ENCODE data around the gene RNF217. TPM values are rescaled to one million over a fixed set of nuclear protein-coding genes. Genes with fewer than 3 reads are reported as not detected.

Gene RNF217
- total RNA-seq, 1 experiment from 2014 or later: 42.3 TPM

DNA sequence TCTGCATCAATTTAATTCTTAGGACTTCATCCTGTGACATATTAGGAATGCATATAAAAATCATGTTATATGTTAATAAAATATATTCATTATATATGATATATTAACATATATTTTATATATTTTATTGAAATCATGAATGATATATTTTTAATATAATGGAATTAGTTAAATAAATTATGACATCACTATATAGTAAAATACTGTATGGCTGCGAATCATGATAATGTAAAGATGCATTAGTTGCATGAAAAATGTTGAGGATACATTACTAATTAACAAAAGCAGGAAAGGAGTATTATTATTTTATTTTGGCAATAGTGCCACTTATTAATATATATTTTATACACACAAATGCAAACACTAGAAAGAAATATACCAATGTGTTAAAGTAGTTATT, 8.4 kb upstream of the RNF217 start:
- Histone ChIP-seq H2AFZ (no peak overlapping the region), H3K4me3 (no peak overlapping the region), H3K27me3 (ENCODE audit: insufficient read depth, low read depth) (no peaks in the 10 kb centered on the region), H3K79me2 (ENCODE audit: low read depth) (no peaks in the 10 kb centered on the region), H3F3A (ENCODE audit: insufficient read depth, low read depth) (no peaks in the 10 kb centered on the region), H3K4me1 (replicated peaks; ENCODE audit: insufficient read depth) (no peaks in the 10 kb centered on the region), H3K36me3 (ENCODE audit: low read depth) (no peaks in the 10 kb centered on the region), H3K27ac (no peak overlapping the region), H3K4me2 (no peak overlapping the region), H3K9me3 (ENCODE audit: insufficient read depth, low read depth) (no peaks in the 10 kb centered on the region), H4K20me1 (ENCODE audit: insufficient read depth) (no peaks in the 10 kb centered on the region), H3K9me2 (ENCODE audit: insufficient read depth) (no peaks in the 10 kb centered on the region)
- intact Hi-C loops (cut with micrococcal nuclease; ENCODE audit: unreplicated experiment): no loop called here
- no peak for TF ChIP-seq EZH2 (IDR thresholded peaks at IDR 0.05; ENCODE audit: low read depth)
- TF ChIP-seq, protein P1, sequence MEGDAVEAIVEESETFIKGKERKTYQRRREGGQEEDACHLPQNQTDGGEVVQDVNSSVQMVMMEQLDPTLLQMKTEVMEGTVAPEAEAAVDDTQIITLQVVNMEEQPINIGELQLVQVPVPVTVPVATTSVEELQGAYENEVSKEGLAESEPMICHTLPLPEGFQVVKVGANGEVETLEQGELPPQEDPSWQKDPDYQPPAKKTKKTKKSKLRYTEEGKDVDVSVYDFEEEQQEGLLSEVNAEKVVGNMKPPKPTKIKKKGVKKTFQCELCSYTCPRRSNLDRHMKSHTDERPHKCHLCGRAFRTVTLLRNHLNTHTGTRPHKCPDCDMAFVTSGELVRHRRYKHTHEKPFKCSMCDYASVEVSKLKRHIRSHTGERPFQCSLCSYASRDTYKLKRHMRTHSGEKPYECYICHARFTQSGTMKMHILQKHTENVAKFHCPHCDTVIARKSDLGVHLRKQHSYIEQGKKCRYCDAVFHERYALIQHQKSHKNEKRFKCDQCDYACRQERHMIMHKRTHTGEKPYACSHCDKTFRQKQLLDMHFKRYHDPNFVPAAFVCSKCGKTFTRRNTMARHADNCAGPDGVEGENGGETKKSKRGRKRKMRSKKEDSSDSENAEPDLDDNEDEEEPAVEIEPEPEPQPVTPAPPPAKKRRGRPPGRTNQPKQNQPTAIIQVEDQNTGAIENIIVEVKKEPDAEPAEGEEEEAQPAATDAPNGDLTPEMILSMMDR (conservative IDR thresholded peaks at IDR 0.05): no peak
- POLR2A ChIA-PET (ENCODE audit: unreplicated experiment): no interaction called here
- CTCF ChIA-PET: no interaction called here
- DNase-seq: no peak
- no TSS peak for BruUV-seq (replicated peaks)

DNA sequence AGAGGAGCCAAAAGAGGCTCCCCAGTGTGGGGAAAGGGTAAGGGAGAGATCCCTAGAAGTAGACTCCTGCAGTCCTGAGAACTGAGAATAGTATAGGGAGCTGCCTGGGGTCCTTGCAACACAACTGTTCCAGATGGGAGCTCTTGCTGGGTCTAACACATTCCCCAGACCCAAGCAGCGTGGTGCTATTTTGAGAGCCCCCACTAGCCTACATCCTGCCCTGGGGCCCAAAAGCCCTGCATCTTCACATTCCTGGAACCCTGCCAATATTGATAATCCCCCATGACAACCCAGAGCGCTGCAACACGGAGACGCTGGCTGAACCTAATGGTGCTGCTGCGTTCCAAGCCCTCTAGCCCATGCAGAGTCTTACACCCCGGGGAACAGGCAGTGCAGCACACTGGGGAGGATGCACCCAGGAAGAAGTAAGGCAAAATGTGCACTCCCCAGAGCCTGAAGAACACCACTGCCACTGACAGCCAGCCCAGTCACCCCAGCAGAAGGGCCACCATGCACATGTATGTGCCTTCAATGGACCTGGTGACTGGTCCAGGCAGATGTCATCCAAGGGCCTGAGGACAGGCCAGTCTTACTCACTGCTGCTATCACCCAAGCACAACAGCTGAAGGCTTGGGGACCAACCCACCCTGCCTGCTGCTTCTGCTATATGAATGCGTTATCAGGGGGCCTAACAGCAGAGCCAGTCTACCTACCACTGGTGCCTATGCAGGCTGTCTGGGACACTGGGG, 7.0 kb upstream of the RNF217 start:
- DNase-seq: no peak
- Histone ChIP-seq H3K9me3 (ENCODE audit: insufficient read depth, low read depth) (no peaks in the 10 kb centered on the region), H4K20me1 (ENCODE audit: insufficient read depth) (no peaks in the 10 kb centered on the region), H3K27ac (no peak overlapping the region), H3F3A (ENCODE audit: insufficient read depth, low read depth) (no peaks in the 10 kb centered on the region), H3K9me2 (ENCODE audit: insufficient read depth) (no peaks in the 10 kb centered on the region), H3K27me3 (ENCODE audit: insufficient read depth, low read depth) (no peaks in the 10 kb centered on the region), H3K4me3 (no peak overlapping the region), H3K36me3 (ENCODE audit: low read depth) (no peaks in the 10 kb centered on the region), H3K4me2 (no peak overlapping the region), H3K79me2 (ENCODE audit: low read depth) (no peaks in the 10 kb centered on the region), H3K4me1 (replicated peaks; ENCODE audit: insufficient read depth) (peaks cover 2% of the 10 kb centered on the region; the same call in 1 of the 2 replicates), H2AFZ (no peak overlapping the region)
- ChIA-PET POLR2A (ENCODE audit: unreplicated experiment) (no interaction called here), CTCF (no interaction called here)
- BruUV-seq (replicated peaks): no TSS peak
- intact Hi-C loops (cut with micrococcal nuclease; ENCODE audit: unreplicated experiment): no loop called here
- no peak for TF ChIP-seq EZH2 (IDR thresholded peaks at IDR 0.05; ENCODE audit: low read depth)
- TF ChIP-seq, protein P1 (conservative IDR thresholded peaks at IDR 0.05): no peak

DNA sequence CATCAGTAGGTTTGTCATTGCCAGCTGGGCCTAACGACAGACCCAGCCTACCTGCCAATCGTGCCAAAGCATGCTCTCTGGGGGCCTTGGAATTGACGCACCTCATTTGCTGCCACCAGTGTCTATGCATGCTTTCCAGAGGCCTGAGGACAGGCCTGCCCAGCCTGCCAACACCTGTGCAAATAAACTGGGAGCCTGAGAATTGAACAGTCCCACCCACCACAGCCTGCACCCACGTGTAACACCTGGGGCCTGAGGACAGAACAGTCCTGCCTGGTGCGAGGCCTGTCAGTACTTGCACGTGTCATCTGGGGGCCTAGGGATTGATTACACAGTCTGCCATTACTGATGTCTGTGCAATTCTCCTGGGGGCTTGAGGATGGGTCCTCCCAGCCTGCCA, 6.2 kb upstream of the RNF217 start:
- intact Hi-C loops (cut with micrococcal nuclease; ENCODE audit: unreplicated experiment): no loop called here
- H3K27ac ChIP-seq: no peak overlapping the region
- H3K4me2 ChIP-seq: no peak overlapping the region
- DNase-seq: no peak
- ChIA-PET POLR2A (ENCODE audit: unreplicated experiment) (no interaction called here), CTCF (no interaction called here)
- H3K4me3 ChIP-seq: no peak overlapping the region
- H3K9me3 ChIP-seq (ENCODE audit: insufficient read depth, low read depth): no peaks in the 10 kb centered on the region
- no TSS peak for BruUV-seq (replicated peaks)
- TF ChIP-seq, protein P1 (conservative IDR thresholded peaks at IDR 0.05): no peak
- no peak for TF ChIP-seq EZH2 (IDR thresholded peaks at IDR 0.05; ENCODE audit: low read depth)
- H3K36me3 ChIP-seq (ENCODE audit: low read depth): no peaks in the 10 kb centered on the region
- peaks cover 10% of the 10 kb centered on the region for H3K4me1 ChIP-seq (replicated peaks; ENCODE audit: insufficient read depth)
- H2AFZ ChIP-seq: no peak overlapping the region
- no peaks in the 10 kb centered on the region for H4K20me1 ChIP-seq (ENCODE audit: insufficient read depth)
- peaks cover 3% of the 10 kb centered on the region; the same call in 1 of the 2 replicates for H3F3A ChIP-seq (ENCODE audit: insufficient read depth, low read depth)
- H3K79me2 ChIP-seq (ENCODE audit: low read depth): no peaks in the 10 kb centered on the region; the same call in 1 of the 2 replicates
- no peaks in the 10 kb centered on the region for H3K9me2 ChIP-seq (ENCODE audit: insufficient read depth)
- no peaks in the 10 kb centered on the region for H3K27me3 ChIP-seq (ENCODE audit: insufficient read depth, low read depth)

All from PC-9 (cell line).